ENCODE measurements around the gene PLEKHA6.
"Not testable (repeated sequence)": the region's sequence is repeated elsewhere in the genome, so short reads cannot be mapped to it uniquely, and the experiment has no call there.

Gene PLEKHA6

GRCh38 chr1:204335085-204335484, 24.6 kb downstream of the PLEKHA6 start:
- DNase-seq: no peak

DNA sequence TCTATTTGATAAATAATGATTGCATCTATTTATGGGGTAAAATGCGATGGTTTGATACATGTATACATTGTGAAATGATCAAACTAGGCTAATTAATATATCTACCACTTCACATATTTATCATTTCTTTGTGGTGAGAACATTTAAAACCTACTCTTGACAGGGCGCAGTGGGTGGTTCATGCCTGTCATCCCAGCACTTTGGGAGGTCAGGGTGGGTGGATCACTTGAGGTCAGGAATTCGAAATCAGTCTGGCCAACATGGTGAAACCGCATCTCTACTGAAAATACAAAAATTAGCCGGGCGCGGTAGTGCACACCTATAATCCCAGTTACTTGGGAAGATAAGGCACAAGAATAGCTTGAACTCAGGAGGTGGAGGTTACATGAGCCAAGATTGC, 25.3 kb downstream of the PLEKHA6 start:
- DNase-seq: no peak

- no peak for DNase-seq
Measured at GRCh38 chr1:204333427-204333826, 26.3 kb downstream of the PLEKHA6 start.

GRCh38 chr1:204331847-204332487, 27.8 kb downstream of the PLEKHA6 start:
- no peak for DNase-seq

DNA sequence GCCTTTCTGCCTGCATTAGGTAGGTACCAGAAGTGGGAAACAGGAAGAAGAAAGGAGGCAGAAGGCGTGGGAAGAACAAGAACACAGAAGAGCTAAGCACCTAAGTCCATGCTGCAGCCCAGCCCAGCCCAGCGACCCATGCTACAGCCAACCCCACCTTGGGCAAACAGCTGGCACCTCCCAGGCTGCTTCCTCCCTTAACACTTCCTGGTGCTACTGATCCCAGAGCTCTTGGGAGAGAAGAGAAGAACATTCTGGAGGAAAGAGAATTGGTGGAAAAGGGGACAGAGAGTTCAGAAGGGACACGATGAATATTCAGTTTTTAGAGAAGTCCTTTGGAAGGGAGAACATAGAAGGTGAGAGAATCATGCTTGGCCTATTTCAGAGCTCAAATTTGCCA, 28.5 kb downstream of the PLEKHA6 start:
- no peak for DNase-seq

DNA sequence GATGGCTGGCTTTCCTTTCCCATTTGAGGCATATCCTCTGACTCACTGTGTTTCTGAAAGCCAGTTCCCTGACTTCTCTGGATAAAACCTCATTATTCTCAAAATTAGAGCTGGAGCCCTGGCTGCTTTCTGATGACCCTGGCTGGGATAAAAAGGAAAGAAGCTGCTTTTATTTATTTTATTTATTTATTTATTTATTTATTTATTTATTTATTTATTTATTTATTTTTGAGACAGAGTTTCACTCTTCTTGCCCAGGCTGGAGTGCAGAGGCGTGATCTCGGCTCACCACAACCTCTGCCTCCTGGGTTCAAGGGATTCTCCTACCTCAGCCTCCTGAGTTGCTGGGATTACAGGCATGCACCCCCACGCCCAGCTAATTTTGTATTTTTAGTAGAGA, 31.9 kb downstream of the PLEKHA6 start:
- not testable (repeated sequence) for DNase-seq

DNA sequence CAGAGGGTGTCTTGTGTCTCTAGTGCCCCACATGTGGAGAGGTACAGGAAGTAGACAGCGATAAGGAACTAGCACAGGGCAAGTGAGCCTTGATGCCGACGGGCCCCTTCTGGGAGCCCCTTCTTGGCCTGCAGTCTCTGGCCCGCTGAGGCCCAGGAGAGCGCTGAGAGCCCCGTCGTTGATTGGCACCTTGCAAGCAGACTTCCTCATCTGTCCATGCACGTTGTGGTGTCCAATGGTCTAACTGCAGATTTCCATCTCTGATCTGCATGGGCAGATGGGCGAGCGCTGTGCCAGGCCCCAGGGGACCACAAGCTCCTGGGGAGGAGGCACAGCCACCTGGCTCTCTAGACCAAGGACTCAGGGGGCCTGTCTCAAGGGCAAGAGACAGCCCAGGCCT, 32.4 kb downstream of the PLEKHA6 start:
- DNase-seq: no peak

GRCh38 chr1:204326771-204327300, 32.9 kb downstream of the PLEKHA6 start:
- no peak for DNase-seq

GRCh38 chr1:204325944-204326343, 33.8 kb downstream of the PLEKHA6 start:
- DNase-seq: no peak

- no peak for DNase-seq
Measured at GRCh38 chr1:204323887-204324286, 35.8 kb downstream of the PLEKHA6 start.

- no peak for DNase-seq
Measured at GRCh38 chr1:204322339-204322868, 37.3 kb downstream of the PLEKHA6 start.

GRCh38 chr1:204321665-204322064, 38.1 kb downstream of the PLEKHA6 start:
- no peak for DNase-seq

DNA sequence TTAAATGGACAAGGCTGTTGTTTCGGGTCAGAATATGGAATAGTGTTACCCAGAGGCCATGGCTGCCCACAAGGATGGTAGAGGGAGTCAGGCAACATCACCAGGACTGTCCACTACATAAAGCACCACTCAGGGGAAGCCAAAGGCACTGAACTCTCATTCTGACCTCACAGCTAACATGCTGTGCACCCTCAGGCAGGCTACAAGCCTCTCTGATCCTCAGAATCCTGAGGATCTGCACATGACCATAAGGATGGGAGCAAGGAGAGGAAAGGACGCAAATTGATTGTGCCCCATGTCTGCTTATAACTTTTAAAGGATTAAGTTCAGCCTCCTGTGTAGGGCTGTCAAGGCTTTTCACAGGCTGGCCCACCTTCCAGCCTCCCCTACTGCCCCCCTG, 38.7 kb downstream of the PLEKHA6 start:
- no peak for DNase-seq

DNA sequence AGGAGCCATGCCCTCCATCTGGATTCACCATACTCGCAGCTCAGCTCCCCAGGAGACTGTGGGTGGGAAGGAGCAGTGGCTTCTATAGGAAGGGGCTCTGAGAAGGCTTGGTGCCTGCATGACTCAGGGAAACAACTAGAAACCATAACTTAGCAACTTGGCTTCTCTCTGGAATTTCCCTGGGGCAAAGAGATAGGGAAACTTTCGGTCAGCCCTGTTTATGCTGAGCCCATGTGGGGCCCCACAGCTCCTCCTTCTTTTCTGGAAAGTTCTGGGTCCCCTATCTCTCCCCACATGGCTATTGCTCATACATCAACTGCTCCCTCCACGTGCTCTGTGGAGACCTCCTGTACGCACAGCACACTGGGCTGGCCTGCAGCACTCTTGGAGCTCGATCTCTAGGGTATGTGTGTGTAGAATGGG, 39.3 kb downstream of the PLEKHA6 start:
- DNase-seq: no peak

DNA sequence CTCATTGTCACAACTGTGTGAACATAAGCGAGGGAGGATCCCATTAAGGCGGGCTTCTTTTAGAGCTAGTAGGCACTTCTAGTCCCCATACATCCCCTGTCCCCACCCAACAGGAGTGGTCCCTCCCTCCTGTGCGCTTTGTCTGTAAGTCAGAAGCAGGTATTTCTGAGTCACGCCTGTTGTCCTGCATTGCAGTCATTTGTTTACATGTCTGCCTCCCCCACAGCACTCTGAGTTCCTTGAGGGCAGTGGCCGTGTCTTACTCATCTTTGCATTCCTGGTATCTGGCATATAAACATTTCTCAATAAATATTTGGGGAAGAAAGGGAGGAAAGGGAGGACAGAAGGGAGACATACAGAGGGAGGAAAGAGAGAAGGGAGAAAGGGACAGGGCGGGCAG, 40.3 kb downstream of the PLEKHA6 start:
- DNase-seq: no peak

DNA sequence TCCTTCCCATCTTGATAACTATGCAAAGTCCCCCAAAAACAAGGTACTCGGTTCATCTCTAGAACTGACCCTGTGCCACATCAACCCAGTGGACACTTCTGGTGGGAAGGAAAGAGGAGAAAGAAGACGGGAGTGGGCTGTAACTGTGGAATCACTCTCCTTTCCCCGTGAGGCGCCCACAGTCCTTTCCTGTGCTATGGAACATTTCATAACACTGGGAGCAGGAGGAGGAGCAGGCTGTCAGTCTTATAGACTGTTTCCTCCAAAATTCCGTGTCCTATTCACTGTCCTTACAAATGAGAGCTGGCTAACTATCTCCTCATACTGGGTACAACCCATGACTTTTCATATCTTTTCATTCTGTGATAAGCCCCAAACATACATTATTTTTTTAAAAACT, 40.7 kb downstream of the PLEKHA6 start:
- no peak for DNase-seq

- no peak for DNase-seq
Measured at GRCh38 chr1:204318324-204318723, 41.4 kb downstream of the PLEKHA6 start.

DNA sequence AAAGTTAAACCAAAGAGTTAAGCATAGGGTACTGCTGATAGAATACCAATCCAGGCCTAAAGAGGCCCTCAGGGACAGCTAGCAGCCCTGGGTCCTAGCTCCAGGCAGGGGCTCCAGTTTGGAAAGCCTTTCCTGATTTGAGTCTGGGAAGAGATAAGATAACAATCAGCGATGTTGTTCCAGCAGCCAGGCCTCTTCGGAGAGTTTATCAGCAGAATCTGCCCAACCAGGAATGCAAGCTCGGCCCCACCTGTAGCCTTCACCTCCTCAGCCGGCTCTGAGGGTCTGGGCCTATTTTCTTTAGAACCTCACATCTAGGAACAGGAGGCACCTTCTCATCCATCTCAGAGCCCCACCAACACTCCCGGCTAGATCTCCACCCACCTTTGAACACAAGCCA, 42.6 kb downstream of the PLEKHA6 start:
- DNase-seq: no peak

GRCh38 chr1:204316164-204316563, 43.6 kb downstream of the PLEKHA6 start:
- no peak for DNase-seq

DNA sequence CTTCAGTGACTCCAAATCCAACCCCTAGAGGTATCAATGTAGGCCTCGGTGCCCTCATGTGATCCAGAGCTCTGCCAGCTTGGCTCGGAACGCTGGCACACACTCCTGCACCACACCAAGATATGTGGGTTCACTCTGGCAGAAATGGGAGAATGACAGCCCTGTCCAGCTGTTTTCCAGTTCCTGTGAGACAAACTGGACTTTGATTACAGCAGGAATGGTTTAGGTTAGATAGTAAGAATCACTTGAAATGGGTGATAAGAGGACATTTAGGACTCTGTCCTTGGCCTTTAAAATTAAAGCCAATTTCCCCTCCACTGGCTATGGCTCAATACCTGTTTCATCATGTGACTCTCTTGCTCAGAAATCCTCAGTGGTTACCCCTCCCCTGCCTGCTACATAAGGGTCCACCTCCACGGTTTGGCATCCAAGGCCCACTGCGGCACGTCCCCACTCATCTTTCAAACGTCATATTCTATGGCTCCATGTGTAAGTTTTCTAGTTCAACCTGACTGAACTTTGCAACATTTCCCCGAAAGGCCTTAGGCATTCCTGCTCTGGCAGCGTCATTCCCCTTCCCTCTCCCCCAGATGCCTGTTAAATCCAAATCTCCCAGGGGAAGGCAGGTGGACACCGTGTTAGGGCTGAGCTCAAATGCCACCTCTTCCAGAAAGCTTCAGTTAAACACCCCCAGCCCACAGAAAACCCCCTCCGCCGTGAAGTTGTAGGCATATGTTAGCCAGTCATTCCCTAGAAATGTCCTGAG, 44.7 kb downstream of the PLEKHA6 start:
- no peak for DNase-seq

GRCh38 chr1:204314171-204314892, 45.4 kb downstream of the PLEKHA6 start:
- no peak for DNase-seq

- no peak for DNase-seq
Measured at GRCh38 chr1:204313675-204314074, 46.1 kb downstream of the PLEKHA6 start.

- not testable (repeated sequence) for DNase-seq
Measured at GRCh38 chr1:204310970-204311369, 48.8 kb downstream of the PLEKHA6 start.

Measured in activated CD4-positive, alpha-beta T cell treated with anti-CD3 and anti-CD28 coated beads, Interleukin-2, amount 50 U/mL, for 1 hour (primary cell).